Measurements from ENCODE around the gene FREY1. TPM values are rescaled to one million over a fixed set of nuclear protein-coding genes. Genes with fewer than 3 reads are reported as not detected.

The FREY1 gene
- total RNA-seq, 2 experiments from 2014 or later: 0.60 to 0.80 TPM

GRCh38 chr11:45857961-45858474 lies 49.1 kb downstream of the FREY1 start:
- Mint-ChIP-seq H3K4me1 (peaks cover 6% of the 10 kb centered on the region), H3K4me3 (no peak overlapping the region), H3K9me3 (no peaks in the 10 kb centered on the region), H3K36me3 (peaks cover 10% of the 10 kb centered on the region), H3K27me3 (no peaks in the 10 kb centered on the region), H3K27ac (no peak overlapping the region)
- DNase-seq: no peak

Other genes with a start within 250 kb of the FREY1 start
- not detected for gene CHST1, start 241.6 kb downstream of the FREY1 start, total RNA-seq
- 10 to 100 TPM; 12.1 to 12.6 TPM for gene SLC35C1, start 102.1 kb downstream of the FREY1 start, total RNA-seq
- 10 to 100 TPM; 10.6 to 14.7 TPM for gene CRY2, start 59.8 kb downstream of the FREY1 start, total RNA-seq
- under 1 TPM; 0.54 to 0.56 TPM for gene MAPK8IP1, start 21.6 kb downstream of the FREY1 start, total RNA-seq
- 10 to 100 TPM; 34.8 to 43.5 TPM for gene PEX16, start 10.6 kb upstream of the FREY1 start, total RNA-seq
- gene LARGE2, start 15.4 kb upstream of the FREY1 start, total RNA-seq: 1 to 10 TPM; 1.2 to 1.5 TPM
- 10 to 100 TPM; 24.8 to 29.7 TPM for gene PHF21A, start 214.2 kb upstream of the FREY1 start, total RNA-seq

Data from activated naive CD8-positive, alpha-beta T cell treated with anti-CD3 and anti-CD28 coated beads for 36 hours (primary cell).